ENCODE measurements around the gene GALNT18.

The GALNT18 gene

DNA sequence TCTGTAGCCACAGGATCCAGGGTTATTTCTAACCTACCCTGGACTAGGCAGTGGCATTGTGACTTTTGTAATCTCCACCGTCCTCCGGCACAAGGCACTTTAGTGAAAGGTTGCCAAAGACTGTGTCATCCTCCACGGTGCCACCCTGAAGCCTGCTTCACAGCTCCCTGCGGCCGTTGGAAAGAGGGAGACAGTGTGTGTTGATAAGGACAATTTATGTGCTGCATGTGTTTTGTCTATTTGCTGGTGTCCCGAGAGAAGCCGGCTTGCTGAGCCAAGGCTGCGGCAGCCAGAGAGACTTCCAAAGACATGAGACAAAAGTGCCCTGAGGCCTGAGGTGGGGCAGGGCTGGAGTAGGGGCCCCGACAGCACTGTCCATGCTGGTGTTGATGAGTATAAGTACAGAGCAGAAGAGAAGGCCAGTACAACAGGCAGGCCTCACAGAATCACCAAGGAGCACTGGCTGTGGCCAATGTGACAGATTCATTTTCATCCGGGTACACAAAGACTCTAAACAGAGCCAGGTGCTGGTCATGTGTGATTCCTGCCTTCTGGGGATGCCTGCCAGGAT is 40.9 kb downstream of the GALNT18 start:
- Histone ChIP-seq H3K4me3 (ENCODE audit: low read length) (no peak overlapping the region), H3K9me3 (replicated peaks; ENCODE audit: insufficient read depth, low read length) (no peaks in the 10 kb centered on the region), H3K79me2 (ENCODE audit: low read length) (no peaks in the 10 kb centered on the region), H3K27me3 (replicated peaks; ENCODE audit: insufficient read depth, low read length) (no peaks in the 10 kb centered on the region), H3K27ac (ENCODE audit: low read length) (no peak overlapping the region), H3F3A (ENCODE audit: insufficient read depth, low read length) (no peaks in the 10 kb centered on the region), H3K4me2 (ENCODE audit: low read depth, low read length) (no peak overlapping the region), H3K36me3 (replicated peaks; ENCODE audit: insufficient read depth, low read length) (no peaks in the 10 kb centered on the region), H3K4me1 (ENCODE audit: low read length) (no peaks in the 10 kb centered on the region), H4K20me1 (ENCODE audit: insufficient read depth, low read length) (no peaks in the 10 kb centered on the region), H3K9me2 (replicated peaks; ENCODE audit: insufficient read depth, low read length) (no peaks in the 10 kb centered on the region), H3K9ac (ENCODE audit: low read length) (no peak overlapping the region), H2AFZ (ENCODE audit: low read length) (no peak overlapping the region)
- no peak for DNase-seq
- TF ChIP-seq EZH2phosphoT487 (IDR thresholded peaks at IDR 0.05; ENCODE audit: low read length), result no peak

DNA sequence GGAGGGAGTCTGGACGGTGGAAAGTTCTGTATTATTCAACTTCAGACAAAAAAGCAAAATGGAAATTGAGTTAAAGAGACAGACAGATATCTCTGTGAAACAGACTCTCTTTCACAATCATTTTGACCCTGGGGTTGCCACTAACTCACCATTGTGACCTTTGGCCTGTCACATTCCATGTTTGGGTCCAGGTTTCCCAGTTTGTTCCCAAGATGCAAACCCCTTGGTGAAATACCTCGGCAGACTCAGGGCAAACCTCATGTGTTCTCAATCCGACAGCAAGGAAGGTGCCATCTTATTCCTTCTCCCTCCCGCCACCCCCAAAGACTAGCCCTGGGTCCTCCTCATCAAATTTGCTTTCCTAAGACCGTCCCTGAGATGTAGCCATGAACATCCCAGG is 41.8 kb downstream of the GALNT18 start:
- no peak overlapping the region for H3K4me2 ChIP-seq (ENCODE audit: low read depth, low read length)
- no peaks in the 10 kb centered on the region for H3K79me2 ChIP-seq (ENCODE audit: low read length)
- H3K9me2 ChIP-seq (replicated peaks; ENCODE audit: insufficient read depth, low read length), result no peaks in the 10 kb centered on the region
- H3K9me3 ChIP-seq (replicated peaks; ENCODE audit: insufficient read depth, low read length), result no peaks in the 10 kb centered on the region
- no peak for DNase-seq
- no peak overlapping the region for H2AFZ ChIP-seq (ENCODE audit: low read length)
- H3K4me1 ChIP-seq (ENCODE audit: low read length), result no peaks in the 10 kb centered on the region
- no peaks in the 10 kb centered on the region for H3F3A ChIP-seq (ENCODE audit: insufficient read depth, low read length)
- H3K27me3 ChIP-seq (replicated peaks; ENCODE audit: insufficient read depth, low read length), result no peaks in the 10 kb centered on the region
- no peak overlapping the region for H3K27ac ChIP-seq (ENCODE audit: low read length)
- H4K20me1 ChIP-seq (ENCODE audit: insufficient read depth, low read length), result no peaks in the 10 kb centered on the region
- H3K4me3 ChIP-seq (ENCODE audit: low read length), result no peak overlapping the region
- H3K36me3 ChIP-seq (replicated peaks; ENCODE audit: insufficient read depth, low read length), result no peaks in the 10 kb centered on the region
- H3K9ac ChIP-seq (ENCODE audit: low read length), result no peak overlapping the region
- TF ChIP-seq CTCF (IDR thresholded peaks at IDR 0.05; ENCODE audit: low read length) (no peak), EZH2 (optimal IDR thresholded peaks at IDR 0.05; ENCODE audit: low read depth, low read length) (no peak), EZH2phosphoT487 (IDR thresholded peaks at IDR 0.05; ENCODE audit: low read length) (no peak)

DNA sequence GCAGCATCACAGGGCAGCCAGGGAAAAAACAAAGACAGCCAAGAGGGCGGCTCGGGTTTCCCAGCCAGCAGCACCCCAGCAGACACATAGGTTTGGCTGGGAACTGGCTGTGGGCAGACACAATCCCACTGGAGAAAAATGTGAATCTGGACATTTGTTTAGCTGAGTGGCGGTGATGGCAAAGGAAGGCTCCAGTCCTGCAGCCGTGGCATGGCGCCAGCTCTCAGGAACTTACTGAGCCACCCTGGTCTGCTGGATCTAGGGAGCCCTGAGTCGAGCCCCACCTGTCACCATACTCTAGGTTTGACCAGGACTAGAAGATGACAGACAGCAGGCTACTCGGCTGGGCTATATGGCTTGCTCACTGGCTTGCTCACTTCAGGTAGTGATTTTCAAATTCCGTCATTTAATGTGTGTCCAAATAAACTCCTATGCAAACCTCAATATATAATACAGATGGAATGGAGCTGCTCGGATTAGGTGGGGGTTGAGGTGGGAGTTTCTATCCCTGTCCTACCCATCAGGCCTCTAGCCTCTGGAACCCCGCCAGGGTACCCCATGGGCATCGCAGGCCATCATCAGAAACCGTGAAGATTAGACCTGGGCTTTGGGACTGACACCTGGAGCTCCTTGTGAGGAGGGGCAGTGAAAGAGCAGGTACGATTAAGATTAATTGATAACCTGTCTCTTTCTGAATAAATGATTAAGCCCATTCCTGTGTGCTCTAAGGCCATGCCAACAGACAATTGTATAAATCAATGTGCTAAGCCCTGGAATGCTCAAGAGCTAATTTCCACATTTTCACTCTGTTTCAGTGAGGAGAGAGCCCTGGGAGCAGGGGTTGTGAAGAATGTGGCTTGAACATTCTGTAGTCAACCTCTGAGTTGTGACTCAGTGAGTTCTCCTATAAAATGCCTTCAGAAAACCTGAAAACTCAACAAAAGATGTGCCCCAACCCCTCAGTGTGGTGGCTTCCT is 42.5 kb downstream of the GALNT18 start:
- Histone ChIP-seq H3K4me3 (ENCODE audit: low read length) (no peak overlapping the region), H3K9ac (ENCODE audit: low read length) (no peak overlapping the region), H3F3A (ENCODE audit: insufficient read depth, low read length) (no peaks in the 10 kb centered on the region), H3K9me3 (replicated peaks; ENCODE audit: insufficient read depth, low read length) (no peaks in the 10 kb centered on the region), H3K4me2 (ENCODE audit: low read depth, low read length) (no peak overlapping the region), H2AFZ (ENCODE audit: low read length) (no peak overlapping the region), H4K20me1 (ENCODE audit: insufficient read depth, low read length) (no peaks in the 10 kb centered on the region), H3K4me1 (ENCODE audit: low read length) (no peaks in the 10 kb centered on the region), H3K36me3 (replicated peaks; ENCODE audit: insufficient read depth, low read length) (no peaks in the 10 kb centered on the region), H3K79me2 (ENCODE audit: low read length) (no peaks in the 10 kb centered on the region), H3K9me2 (replicated peaks; ENCODE audit: insufficient read depth, low read length) (no peaks in the 10 kb centered on the region), H3K27ac (ENCODE audit: low read length) (no peak overlapping the region), H3K27me3 (replicated peaks; ENCODE audit: insufficient read depth, low read length) (no peaks in the 10 kb centered on the region)
- DNase-seq, result no peak
- TF ChIP-seq EZH2phosphoT487 (IDR thresholded peaks at IDR 0.05; ENCODE audit: low read length) (no peak), EZH2 (optimal IDR thresholded peaks at IDR 0.05; ENCODE audit: low read depth, low read length) (no peak), CTCF (IDR thresholded peaks at IDR 0.05; ENCODE audit: low read length) (no peak)
